Neural cell (in vitro differentiated cells): ENCODE measurements around the gene ALAS2. TPM values are rescaled to one million over a fixed set of nuclear protein-coding genes. Genes with fewer than 3 reads are reported as not detected.

Experiments
- H2AFZ ChIP-seq: fragments of 200-600, 300-800 bp; sonication (generic), shearing (Covaris generic); 2 replicates; pipeline ENCODE4 v1.6.0; 2014; ENCODE audit warnings: low read depth, mild to moderate bottlenecking, antibody characterized with exemption, low read length, moderate library complexity
- H3F3A ChIP-seq: fragments of 200-600 bp; shearing (Covaris generic); 2 replicates; pipeline ENCODE4 v1.6.1; 2016; ENCODE audit warnings: mild to moderate bottlenecking, moderate library complexity, mixed read lengths, antibody characterized with exemption, low read length; ENCODE audit not compliant: insufficient read depth, poor library complexity, severe bottlenecking
- H3K27ac ChIP-seq: fragments of 200-600, 300-800 bp; sonication (generic), shearing (Covaris generic); 2 replicates; pipeline ENCODE4 v1.5.1; 2014; ENCODE audit warnings: mild to moderate bottlenecking, low read length, moderate library complexity
- H3K27me3 ChIP-seq: fragments of 300-800, 200-600 bp; sonication (generic), shearing (Covaris generic); 2 replicates; pipeline ENCODE4 v1.6.0; 2014; ENCODE audit warnings: mild to moderate bottlenecking, low read depth, low read length, moderate library complexity; ENCODE audit not compliant: insufficient read depth
- H3K36me3 ChIP-seq: fragments of 300-800, 200-600 bp; sonication (generic), shearing (Covaris generic); 2 replicates; pipeline ENCODE4 v1.5.1; 2014; ENCODE audit warnings: mild to moderate bottlenecking, antibody characterized with exemption, low read length, moderate library complexity; ENCODE audit not compliant: insufficient read depth
- H3K4me2 ChIP-seq: fragments of 300-800, 200-600 bp; sonication (generic), shearing (Covaris generic); 2 replicates; pipeline ENCODE4 v1.6.0; 2014; ENCODE audit warnings: mild to moderate bottlenecking, low read length
- H3K4me3 ChIP-seq: fragments of 300-800, 200-600 bp; sonication (generic), shearing (Covaris generic); 2 replicates; pipeline ENCODE4 v1.5.1; 2014; ENCODE audit warnings: mild to moderate bottlenecking, low read length, moderate library complexity
- H3K79me2 ChIP-seq: fragments of 200-600 bp; shearing (Covaris generic); replicated peaks from 2 replicates; pipeline ENCODE4 v1.6.0; 2014; ENCODE audit warnings: mild to moderate bottlenecking, low read length, moderate library complexity; ENCODE audit not compliant: insufficient read depth
- H3K9ac ChIP-seq: fragments of 300-800, 200-600 bp; sonication (generic), shearing (Covaris generic); 2 replicates; pipeline ENCODE4 v1.6.1; 2016; ENCODE audit warnings: mild to moderate bottlenecking, low read length, mixed read lengths
- H3K9me2 ChIP-seq: fragments of 200-600 bp; shearing (Covaris generic); 2 replicates; pipeline ENCODE4 v1.6.1; 2016; ENCODE audit warnings: mild to moderate bottlenecking, low read length, mixed read lengths; ENCODE audit not compliant: insufficient read depth
- H3K9me3 ChIP-seq: fragments of 200-600, 300-800 bp; sonication (generic), shearing (Covaris generic); 2 replicates; pipeline ENCODE4 v1.6.1; 2016; ENCODE audit warnings: mild to moderate bottlenecking, mixed run types, low read length, moderate library complexity, mixed read lengths
- H4K20me1 ChIP-seq: fragments of 200-600 bp; shearing (Covaris generic); 2 replicates; pipeline ENCODE4 v1.6.1; 2016; ENCODE audit warnings: mild to moderate bottlenecking, mixed run types; ENCODE audit not compliant: insufficient read depth
- CTCF ChIP-seq: fragments of 450-650 bp; IDR thresholded peaks from 2 replicates; pipeline ENCODE4 v1.5.1; 2014; ENCODE audit warnings: antibody characterized with exemption, mild to moderate bottlenecking, moderate library complexity; ENCODE audit not compliant: poor library complexity, severe bottlenecking
- EP300 ChIP-seq: fragments of 450-650 bp; conservative IDR thresholded peaks from 2 replicates; pipeline ENCODE4 v1.6.1; 2014; ENCODE audit warnings: antibody characterized with exemption, mild to moderate bottlenecking, moderate library complexity; ENCODE audit not compliant: poor library complexity, severe bottlenecking
- EZH2 ChIP-seq: fragments of 200-600, 300-800 bp; shearing (Covaris generic), sonication (generic); IDR thresholded peaks from 2 replicates; pipeline ENCODE4 v1.6.1; 2014; ENCODE audit warnings: antibody characterized with exemption, low read length, borderline replicate concordance, mild to moderate bottlenecking; ENCODE audit not compliant: insufficient read depth, poor library complexity, severe bottlenecking
- MXI1 ChIP-seq: fragments of 450-650 bp; conservative IDR thresholded peaks from 2 replicates; pipeline ENCODE4 v1.6.1; 2014; ENCODE audit warnings: antibody characterized with exemption, mild to moderate bottlenecking; ENCODE audit not compliant: poor library complexity, severe bottlenecking
- POLR2AphosphoS5 ChIP-seq: IDR thresholded peaks from 2 replicates; pipeline ENCODE4 v1.6.1; 2012
- RAD21 ChIP-seq: fragments of 450-650 bp; conservative IDR thresholded peaks from 2 replicates; pipeline ENCODE4 v1.6.1; 2014; ENCODE audit warnings: antibody characterized with exemption, mild to moderate bottlenecking, moderate library complexity
- REST ChIP-seq: IDR thresholded peaks from 2 replicates; pipeline ENCODE4 v1.6.1; 2012; ENCODE audit warnings: borderline replicate concordance
- SMC3 ChIP-seq: fragments of 450-650 bp; conservative IDR thresholded peaks from 2 replicates; pipeline ENCODE4 v1.6.1; 2014; ENCODE audit warnings: antibody characterized with exemption, mild to moderate bottlenecking, moderate library complexity; ENCODE audit not compliant: poor library complexity
- TAF1 ChIP-seq: IDR thresholded peaks from 2 replicates; pipeline ENCODE4 v1.6.1; 2012; ENCODE audit warnings: low read depth
- polyA plus RNA-seq: library from polyadenylated mRNA; depleted of rRNA; stranded (reverse); fragments of >200 nt; gene quantifications from 2 replicates; pipeline ENCODE4 v1.2.3, GENCODE V29; 2014

ALAS2 gene
- polyA plus RNA-seq, 1 donor from 2014 or later, result not detected

GRCh38 chrX:55026840-55027239, 3.9 kb downstream of the ALAS2 start:
- H3K9me3 ChIP-seq, result no peaks in the 10 kb centered on the region
- no peak overlapping the region for H3K4me3 ChIP-seq
- no peak overlapping the region for H3K9ac ChIP-seq
- H3K27me3 ChIP-seq, result no peaks in the 10 kb centered on the region
- H3K9me2 ChIP-seq, result no peaks in the 10 kb centered on the region
- no peak for TF ChIP-seq EZH2
- no peak for TF ChIP-seq REST
- TF ChIP-seq SMC3, result no peak
- no peak for TF ChIP-seq MXI1
- TF ChIP-seq CTCF, result no peak
- TF ChIP-seq TAF1, result no peak
- no peak for TF ChIP-seq EP300
- no peak for TF ChIP-seq POLR2AphosphoS5
- no peak for TF ChIP-seq RAD21
- no peak overlapping the region for H2AFZ ChIP-seq
- no peak overlapping the region for H3K27ac ChIP-seq
- no peaks in the 10 kb centered on the region for H3F3A ChIP-seq
- H4K20me1 ChIP-seq, result no peaks in the 10 kb centered on the region
- no peaks in the 10 kb centered on the region for H3K36me3 ChIP-seq
- H3K79me2 ChIP-seq, result no peaks in the 10 kb centered on the region
- H3K4me2 ChIP-seq, result no peak overlapping the region

- no peaks in the 10 kb centered on the region for H3K9me3 ChIP-seq
- no peaks in the 10 kb centered on the region for H3K27me3 ChIP-seq
- no peaks in the 10 kb centered on the region for H3F3A ChIP-seq
- H4K20me1 ChIP-seq, result no peaks in the 10 kb centered on the region
- H3K36me3 ChIP-seq, result no peaks in the 10 kb centered on the region
- no peaks in the 10 kb centered on the region for H3K9me2 ChIP-seq
- TF ChIP-seq POLR2AphosphoS5 (no peak), TAF1 (no peak), EZH2 (no peak)
- no peak overlapping the region for H3K27ac ChIP-seq
- H3K9ac ChIP-seq, result no peak overlapping the region
- H3K4me3 ChIP-seq, result no peak overlapping the region
- H3K4me2 ChIP-seq, result no peak overlapping the region
- no peaks in the 10 kb centered on the region for H3K79me2 ChIP-seq
- H2AFZ ChIP-seq, result no peak overlapping the region
These were observed 4.6 kb downstream of the ALAS2 start for GRCh38 chrX:55026143-55026542.

- no peaks in the 10 kb centered on the region for H3K9me3 ChIP-seq
- no peaks in the 10 kb centered on the region for H3K36me3 ChIP-seq
- no peak overlapping the region for H3K4me2 ChIP-seq
- H3K27ac ChIP-seq, result no peak overlapping the region
- H3K9ac ChIP-seq, result no peak overlapping the region
- H3K9me2 ChIP-seq, result no peaks in the 10 kb centered on the region
- H4K20me1 ChIP-seq, result no peaks in the 10 kb centered on the region
- no peak overlapping the region for H3K4me3 ChIP-seq
- no peak overlapping the region for H2AFZ ChIP-seq
- TF ChIP-seq RAD21 (no peak), MXI1 (no peak), CTCF (no peak), SMC3 (no peak), POLR2AphosphoS5 (no peak)
- no peaks in the 10 kb centered on the region for H3K79me2 ChIP-seq
- no peaks in the 10 kb centered on the region for H3F3A ChIP-seq
- no peaks in the 10 kb centered on the region for H3K27me3 ChIP-seq
These were observed 15.9 kb downstream of the ALAS2 start for GRCh38 chrX:55014897-55015299.
